ENCODE results near the gene SCAMP5. TPM values are rescaled to one million over a fixed set of nuclear protein-coding genes. Genes with fewer than 3 reads are reported as not detected.

The SCAMP5 gene
- total RNA-seq, 1 experiment from 2014 or later = 6.2 TPM

DNA sequence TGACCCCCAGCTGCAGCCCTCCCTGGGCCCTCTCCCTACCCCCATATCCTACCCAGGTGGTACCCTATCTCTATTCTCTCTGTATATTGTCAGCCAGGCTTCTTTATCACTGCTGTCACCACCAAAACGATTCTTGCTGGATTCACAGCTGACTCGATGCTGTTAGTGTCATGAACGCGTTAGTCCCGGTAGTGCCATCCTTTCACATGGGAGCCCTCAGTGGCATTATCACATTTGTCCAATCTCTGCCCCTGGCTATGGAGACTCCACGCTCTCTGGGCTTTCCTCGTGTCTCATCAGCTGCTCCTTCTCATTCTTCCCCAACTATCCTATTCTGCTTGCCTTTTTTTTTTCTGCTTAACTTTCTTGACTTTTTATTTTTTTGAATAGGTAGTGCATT lies 7.0 kb downstream of the SCAMP5 start:
- H2AFZ ChIP-seq (ENCODE audit: low read depth, low read length, poor library complexity, severe bottlenecking) = no peak overlapping the region
- no peaks in the 10 kb centered on the region for H3K4me1 ChIP-seq (ENCODE audit: control insufficient read depth in 1 of 2, insufficient read depth in 2 of 2, low read length in 2 of 2)
- no peak overlapping the region for H3K9ac ChIP-seq (ENCODE audit: low read length)
- no peak overlapping the region for H3K4me2 ChIP-seq (ENCODE audit: low read length)
- TF ChIP-seq TCF7L2 (IDR thresholded peaks at IDR 0.05; ENCODE audit: borderline replicate concordance, extremely low read depth, insufficient read depth, insufficient read length) (no peak), ZBTB33 (IDR thresholded peaks at IDR 0.05; ENCODE audit: extremely low read depth, insufficient replicate concordance, low read length) (no peak), ATF3 (IDR thresholded peaks at IDR 0.05) (no peak), EZH2phosphoT487 (IDR thresholded peaks at IDR 0.05; ENCODE audit: borderline replicate concordance) (no peak), EZH2 (IDR thresholded peaks at IDR 0.05) (no peak), ZNF274 (IDR thresholded peaks at IDR 0.05; ENCODE audit: low read depth, low read length) (no peak), FOSL1 (IDR thresholded peaks at IDR 0.05; ENCODE audit: low read depth) (no peak)
- TF ChIP-seq, protein P1, sequence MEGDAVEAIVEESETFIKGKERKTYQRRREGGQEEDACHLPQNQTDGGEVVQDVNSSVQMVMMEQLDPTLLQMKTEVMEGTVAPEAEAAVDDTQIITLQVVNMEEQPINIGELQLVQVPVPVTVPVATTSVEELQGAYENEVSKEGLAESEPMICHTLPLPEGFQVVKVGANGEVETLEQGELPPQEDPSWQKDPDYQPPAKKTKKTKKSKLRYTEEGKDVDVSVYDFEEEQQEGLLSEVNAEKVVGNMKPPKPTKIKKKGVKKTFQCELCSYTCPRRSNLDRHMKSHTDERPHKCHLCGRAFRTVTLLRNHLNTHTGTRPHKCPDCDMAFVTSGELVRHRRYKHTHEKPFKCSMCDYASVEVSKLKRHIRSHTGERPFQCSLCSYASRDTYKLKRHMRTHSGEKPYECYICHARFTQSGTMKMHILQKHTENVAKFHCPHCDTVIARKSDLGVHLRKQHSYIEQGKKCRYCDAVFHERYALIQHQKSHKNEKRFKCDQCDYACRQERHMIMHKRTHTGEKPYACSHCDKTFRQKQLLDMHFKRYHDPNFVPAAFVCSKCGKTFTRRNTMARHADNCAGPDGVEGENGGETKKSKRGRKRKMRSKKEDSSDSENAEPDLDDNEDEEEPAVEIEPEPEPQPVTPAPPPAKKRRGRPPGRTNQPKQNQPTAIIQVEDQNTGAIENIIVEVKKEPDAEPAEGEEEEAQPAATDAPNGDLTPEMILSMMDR (IDR thresholded peaks at IDR 0.05 in 2 of 3, conservative IDR thresholded peaks at IDR 0.05 in 1 of 3; ENCODE audit: borderline replicate concordance in 1 of 3, insufficient read depth in 1 of 3, low read depth in 2 of 3, low read length in 2 of 3) = no peak
- H3K9me2 ChIP-seq (ENCODE audit: insufficient read depth) = no peaks in the 10 kb centered on the region
- ChIA-PET RAD21 (ENCODE audit: low non-redundant PET in 1 of 2, low total read pairs in 2 of 2, uncharacterized antibody in 2 of 2, unreplicated experiment in 2 of 2) (no interaction called here), POLR2A (no interaction called here), CTCF (no interaction called here)
- ATAC-seq (no peak), DNase-seq (ENCODE audit: low read depth, low spot score) (no peak)
- BruUV-seq (replicated peaks) = no TSS peak
- no peak overlapping the region for H3K27ac ChIP-seq (ENCODE audit: low read depth, low read length)
- H3K9me3 ChIP-seq (ENCODE audit: control insufficient read depth in 1 of 2, insufficient read depth in 1 of 2, low read depth in 1 of 2, low read length in 2 of 2) = no peaks in the 10 kb centered on the region
- H3K79me2 ChIP-seq (ENCODE audit: insufficient read depth, low read length) = no peaks in the 10 kb centered on the region
- 0 out of 2 replicates have a peak, but pooled peaks cover 3% of the 10 kb centered on the region for H3K27me3 ChIP-seq (ENCODE audit: insufficient read depth, low read length)
- H4K20me1 ChIP-seq (ENCODE audit: insufficient read depth) = no peaks in the 10 kb centered on the region
- intact Hi-C loops (cut with micrococcal nuclease) = no loop called here
- H3K36me3 ChIP-seq (ENCODE audit: control insufficient read depth in 1 of 2, insufficient read depth in 2 of 2, low read length in 2 of 2) = no peaks in the 10 kb centered on the region
- H3K4me3 ChIP-seq (replicated peaks in 1 of 2; ENCODE audit: low read depth in 1 of 2, low read length in 2 of 2) = no peak overlapping the region
